SJSA1 (cell line): ENCODE measurements around the gene UGT1A6. TPM values are rescaled to one million over a fixed set of nuclear protein-coding genes. Genes with fewer than 3 reads are reported as not detected.
A peak's percentile ranks its signal among the peaks of the same experiment; 100 is the strongest.

Experiments
- DNase-seq, 2 experiments: peaks; one replicate each; pipeline ENCODE4 v3.0.0-alpha.2; 2015 to 2020; ENCODE audit warnings: low spot score in 2 of 2, low read depth in 1 of 2
- H3K27ac ChIP-seq: fragments of 250-450 bp; sonication (Bioruptor Pico); 2 replicates; pipeline ENCODE4 v1.5.1; 2020; ENCODE audit warnings: mild to moderate bottlenecking, moderate library complexity
- H3K27me3 ChIP-seq: fragments of 250-450 bp; sonication (Bioruptor Pico); replicated peaks from 2 replicates; pipeline ENCODE4 v1.5.1; 2020; ENCODE audit warnings: mild to moderate bottlenecking, moderate library complexity
- H3K36me3 ChIP-seq: fragments of 250-450 bp; sonication (Bioruptor Pico); 2 replicates; pipeline ENCODE4 v1.5.1; 2020; ENCODE audit warnings: mild to moderate bottlenecking
- H3K4me1 ChIP-seq: fragments of 250-450 bp; sonication (Bioruptor Pico); replicated peaks from 2 replicates; pipeline ENCODE4 v1.6.1; 2021; ENCODE audit warnings: mild to moderate bottlenecking
- H3K4me3 ChIP-seq: fragments of 250-450 bp; sonication (Bioruptor Pico); 2 replicates; pipeline ENCODE4 v1.5.1; 2020; ENCODE audit warnings: mild to moderate bottlenecking
- H3K9me3 ChIP-seq: fragments of 250-450 bp; sonication (Bioruptor Pico); replicated peaks from 2 replicates; pipeline ENCODE4 v1.5.1; 2020; ENCODE audit warnings: mild to moderate bottlenecking
- total RNA-seq: library from RNA; depleted of rRNA; stranded (reverse); fragments of >200 nt; shearing (Covaris generic); gene quantifications from 2 replicates; pipeline ENCODE4 v1.2.3, GENCODE V29; 2014

The UGT1A6 gene
- total RNA-seq, 1 experiment from 2014 or later: not detected

DNA sequence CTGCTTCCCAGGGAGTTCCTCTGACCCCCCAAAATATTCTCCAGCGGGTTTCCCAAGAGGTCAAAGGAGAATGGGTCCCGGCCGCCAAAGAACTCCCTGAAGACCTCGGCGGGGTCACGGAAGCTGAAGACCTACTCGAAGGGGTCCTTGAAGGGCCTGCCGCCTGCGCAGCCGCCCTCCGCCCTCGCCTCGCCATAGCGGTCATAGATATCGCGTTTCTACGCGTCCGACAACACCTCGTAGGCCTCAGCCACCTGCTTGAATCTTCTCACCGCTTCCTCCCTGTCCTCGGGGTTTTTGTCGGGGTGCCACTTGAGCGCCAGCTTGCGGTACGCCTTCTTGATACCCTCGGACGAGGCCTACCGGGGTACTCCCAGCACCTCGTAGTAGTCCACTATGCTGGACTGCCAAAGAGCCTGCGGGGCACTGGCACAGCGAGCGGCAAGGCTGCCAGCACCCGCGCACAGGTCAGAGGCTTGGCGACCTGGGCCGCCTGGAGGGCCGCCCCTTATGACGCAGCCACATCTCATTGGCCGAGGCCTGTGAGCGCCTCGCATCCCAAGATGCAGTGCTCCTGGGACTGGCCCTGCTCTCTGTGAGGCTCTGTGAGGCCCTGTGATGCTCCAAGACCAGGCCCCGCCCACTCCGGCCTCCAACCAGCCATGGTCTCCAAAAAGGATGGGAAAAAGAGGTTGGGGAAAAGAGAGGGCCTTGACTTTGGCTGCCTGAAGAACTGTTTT lies 62.4 kb downstream of the UGT1A6 start:
- Histone ChIP-seq H3K4me3 (no peak overlapping the region), H3K9me3 (peaks cover 3% of the 10 kb centered on the region; the same call in 1 of the 2 replicates), H3K4me1 (no peaks in the 10 kb centered on the region), H3K36me3 (no peaks in the 10 kb centered on the region), H3K27me3 (no peaks in the 10 kb centered on the region), H3K27ac (no peak overlapping the region)
- no peak for DNase-seq

DNA sequence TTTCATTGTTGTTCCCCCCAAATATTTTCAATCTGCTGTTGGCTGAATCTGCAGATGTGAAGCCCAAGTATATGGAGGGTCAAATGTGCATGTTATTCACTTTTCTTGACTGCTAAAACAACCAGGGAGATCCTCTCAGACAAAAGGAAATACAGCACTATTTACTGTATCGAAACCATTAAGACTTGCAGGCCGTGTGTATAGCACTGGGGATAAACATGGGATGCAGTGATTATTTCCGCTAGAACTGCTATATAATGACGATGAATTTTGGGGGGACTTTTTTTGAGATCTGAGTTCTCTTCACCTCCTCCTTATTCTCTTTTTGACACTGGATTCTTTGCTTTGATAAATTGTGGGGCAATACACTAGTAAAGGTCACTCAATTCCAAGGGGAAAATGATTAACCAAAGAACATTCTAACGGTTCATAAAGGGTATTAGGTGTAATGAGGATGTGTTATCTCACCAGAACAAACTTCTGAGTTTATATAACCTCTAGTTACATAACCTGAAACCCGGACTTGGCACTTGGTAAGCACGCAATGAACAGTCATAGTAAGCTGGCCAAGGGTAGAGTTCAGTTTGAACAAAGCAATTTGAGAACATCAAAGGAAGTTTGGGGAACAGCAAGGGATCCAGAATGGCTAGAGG lies 63.9 kb downstream of the UGT1A6 start:
- DNase-seq: no peak
- H3K9me3 ChIP-seq: peaks cover 3% of the 10 kb centered on the region; the same call in 1 of the 2 replicates
- H3K4me1 ChIP-seq: no peaks in the 10 kb centered on the region
- H3K4me3 ChIP-seq: no peak overlapping the region
- H3K36me3 ChIP-seq: no peaks in the 10 kb centered on the region
- H3K27ac ChIP-seq: no peak overlapping the region
- no peaks in the 10 kb centered on the region for H3K27me3 ChIP-seq

DNA sequence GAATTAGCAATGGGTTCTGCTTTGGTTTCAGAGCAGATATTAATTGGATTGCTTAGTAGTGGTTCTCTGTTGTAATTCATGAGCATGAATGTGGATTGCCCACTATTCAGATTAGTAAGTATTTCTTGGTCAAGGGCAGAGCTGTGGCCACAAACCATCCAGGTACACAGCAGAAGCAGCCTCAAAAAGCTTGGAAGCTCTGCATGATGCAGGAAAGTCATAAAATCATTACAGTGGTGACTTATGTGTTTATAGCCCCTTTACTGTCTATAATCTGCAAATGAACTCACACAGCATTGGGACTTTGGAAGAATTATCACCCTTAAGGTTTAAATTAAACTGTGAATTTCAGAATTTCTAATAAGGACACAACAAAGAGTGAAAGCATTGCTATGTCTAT lies 65.5 kb downstream of the UGT1A6 start:
- Histone ChIP-seq H3K4me1 (no peaks in the 10 kb centered on the region), H3K36me3 (no peaks in the 10 kb centered on the region), H3K9me3 (0 out of 2 replicates have a peak, but pooled peaks cover 3% of the 10 kb centered on the region), H3K4me3 (no peak overlapping the region), H3K27me3 (no peaks in the 10 kb centered on the region), H3K27ac (no peak overlapping the region)
- DNase-seq: no peak

DNA sequence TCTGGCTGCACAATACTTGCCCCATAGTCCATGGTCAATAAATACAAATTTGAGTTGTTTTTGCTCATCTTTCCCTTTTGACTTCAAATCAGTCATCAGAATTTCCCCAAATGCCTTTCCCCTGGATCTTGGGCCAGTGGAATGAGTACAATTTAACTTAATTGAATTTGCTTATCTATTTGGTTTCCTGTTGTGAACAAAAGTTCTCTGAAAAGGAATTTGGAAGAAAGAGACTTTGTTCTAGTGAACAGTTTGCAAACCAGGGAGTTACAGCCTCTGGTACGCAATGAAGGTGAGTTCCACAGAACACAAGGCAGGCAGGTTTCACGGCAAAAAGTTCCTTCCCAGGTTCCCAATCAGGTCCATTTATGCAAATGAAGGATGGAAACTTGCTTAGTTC lies 66.2 kb downstream of the UGT1A6 start:
- H3K4me1 ChIP-seq: peaks cover 2% of the 10 kb centered on the region
- H3K4me3 ChIP-seq: no peak overlapping the region
- H3K27ac ChIP-seq: no peak overlapping the region
- 0 out of 2 replicates have a peak, but pooled peaks cover 3% of the 10 kb centered on the region for H3K9me3 ChIP-seq
- no peaks in the 10 kb centered on the region for H3K27me3 ChIP-seq
- no peaks in the 10 kb centered on the region for H3K36me3 ChIP-seq
- DNase-seq: no peak

DNA sequence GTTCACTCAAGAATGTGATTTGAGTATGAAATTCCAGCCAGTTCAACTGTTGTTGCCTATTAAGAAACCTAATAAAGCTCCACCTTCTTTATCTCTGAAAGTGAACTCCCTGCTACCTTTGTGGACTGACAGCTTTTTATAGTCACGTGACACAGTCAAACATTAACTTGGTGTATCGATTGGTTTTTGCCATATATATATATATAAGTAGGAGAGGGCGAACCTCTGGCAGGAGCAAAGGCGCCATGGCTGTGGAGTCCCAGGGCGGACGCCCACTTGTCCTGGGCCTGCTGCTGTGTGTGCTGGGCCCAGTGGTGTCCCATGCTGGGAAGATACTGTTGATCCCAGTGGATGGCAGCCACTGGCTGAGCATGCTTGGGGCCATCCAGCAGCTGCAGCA lies 67.4 kb downstream of the UGT1A6 start, which contains the start of gene UGT1A1:
TSS of gene UGT1A1 (plus strand) at position 228 of the 400 bp plus-strand sequence. CDS start at position 246, 18 bp downstream.
- Histone ChIP-seq H3K9me3 (0 out of 2 replicates have a peak, but pooled peaks cover 3% of the 10 kb centered on the region), H3K4me1 (peaks cover 13% of the 10 kb centered on the region)
- no peak for DNase-seq

DNA sequence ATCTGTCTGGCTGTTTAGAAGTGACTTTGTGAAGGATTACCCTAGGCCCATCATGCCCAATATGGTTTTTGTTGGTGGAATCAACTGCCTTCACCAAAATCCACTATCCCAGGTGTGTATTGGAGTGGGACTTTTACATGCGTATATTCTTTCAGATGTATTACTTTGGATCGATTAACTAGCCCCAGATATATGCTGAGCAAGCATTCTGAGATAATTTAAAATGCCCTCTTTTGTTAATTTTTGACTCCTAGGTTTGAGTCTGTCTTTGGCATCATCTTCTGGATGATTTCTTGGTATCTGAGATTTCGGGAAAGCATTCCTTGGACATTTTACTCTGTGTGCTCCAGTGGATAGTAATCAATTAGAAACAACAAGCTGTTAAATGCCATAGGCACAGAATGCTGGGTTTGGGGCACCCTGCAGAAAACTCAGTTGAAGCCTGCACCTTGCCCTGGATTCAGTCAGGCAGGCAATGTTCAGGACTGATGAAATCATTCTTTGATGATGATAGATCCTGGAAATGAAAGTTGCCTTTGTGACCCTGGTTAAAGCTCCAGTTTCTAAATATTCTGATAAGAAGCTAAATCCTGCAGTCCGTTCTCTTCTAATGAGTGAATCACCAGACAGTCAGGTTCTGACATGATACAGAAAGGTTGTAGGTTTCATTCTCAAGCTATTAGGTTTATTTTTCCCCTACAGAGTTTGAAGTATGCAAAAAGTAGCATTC lies 68.5 kb downstream of the UGT1A6 start:
- no peak overlapping the region for H3K4me3 ChIP-seq
- DNase-seq: no peak
- no peaks in the 10 kb centered on the region for H3K36me3 ChIP-seq
- 0 out of 2 replicates have a peak, but pooled peaks cover 3% of the 10 kb centered on the region for H3K9me3 ChIP-seq
- no peak overlapping the region for H3K27ac ChIP-seq
- H3K27me3 ChIP-seq: no peaks in the 10 kb centered on the region
- peaks cover 13% of the 10 kb centered on the region for H3K4me1 ChIP-seq

More for the DNA sequence above, 67.4 kb downstream of the UGT1A6 start, which contains the start of gene UGT1A1:
- no peak within 1 kb of the TSS for H3K27ac ChIP-seq
- H3K27me3 ChIP-seq: no peaks in the 10 kb centered on the region
- no peaks in the 10 kb centered on the region for H3K36me3 ChIP-seq
- H3K4me3 ChIP-seq: no peak within 1 kb of the TSS

DNA sequence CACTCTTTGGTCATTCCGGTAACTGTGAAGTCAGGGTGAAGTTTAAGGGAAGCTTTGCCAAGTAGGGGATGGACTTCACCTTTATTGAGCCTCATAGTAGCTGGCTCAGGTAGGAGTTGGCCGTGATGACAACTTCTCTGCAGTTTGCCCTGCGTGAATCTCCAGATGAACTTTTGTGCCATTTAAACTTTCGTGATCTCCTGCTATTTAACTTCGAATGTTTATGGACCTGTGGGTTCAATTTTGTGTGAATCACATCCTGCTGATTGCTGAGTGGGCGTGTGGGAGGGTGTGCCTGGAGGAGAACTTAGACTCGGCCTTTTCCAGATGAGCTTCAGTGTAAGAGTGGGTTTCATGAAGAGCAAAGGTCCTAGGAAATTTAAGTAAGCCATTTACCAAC lies 71.6 kb downstream of the UGT1A6 start:
- Histone ChIP-seq H3K36me3 (no peaks in the 10 kb centered on the region), H3K27me3 (no peaks in the 10 kb centered on the region), H3K27ac (no peak overlapping the region), H3K4me1 (peaks cover 13% of the 10 kb centered on the region), H3K9me3 (no peaks in the 10 kb centered on the region; the same call in 1 of the 2 replicates), H3K4me3 (no peak overlapping the region)
- DNase-seq: peak in 1 of 2 experiments; percentile 37

DNA sequence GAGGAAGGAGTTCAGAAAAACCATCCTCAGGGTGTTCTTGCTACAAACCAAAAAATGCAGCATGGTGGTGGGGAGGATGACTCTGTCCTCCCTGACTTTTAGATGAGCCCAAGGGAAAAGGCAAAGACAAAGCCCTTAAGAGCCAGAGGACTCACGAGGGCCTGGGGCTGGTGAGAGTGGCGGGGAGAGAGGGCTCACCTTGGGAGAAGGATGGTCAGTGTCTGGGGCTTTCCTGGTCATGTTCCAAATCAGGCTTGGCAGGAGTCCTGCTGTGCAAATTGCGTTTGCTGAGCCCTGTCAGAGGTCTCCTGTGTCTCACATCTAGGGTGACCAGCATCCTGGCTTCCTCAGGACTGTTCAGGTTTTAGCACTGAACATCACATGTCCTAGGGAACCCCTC lies 72.1 kb downstream of the UGT1A6 start:
- Histone ChIP-seq H3K9me3 (no peaks in the 10 kb centered on the region; the same call in 1 of the 2 replicates), H3K36me3 (no peaks in the 10 kb centered on the region), H3K4me3 (no peak overlapping the region), H3K27ac (no peak overlapping the region), H3K27me3 (no peaks in the 10 kb centered on the region), H3K4me1 (peaks cover 13% of the 10 kb centered on the region)
- DNase-seq: no peak

DNA sequence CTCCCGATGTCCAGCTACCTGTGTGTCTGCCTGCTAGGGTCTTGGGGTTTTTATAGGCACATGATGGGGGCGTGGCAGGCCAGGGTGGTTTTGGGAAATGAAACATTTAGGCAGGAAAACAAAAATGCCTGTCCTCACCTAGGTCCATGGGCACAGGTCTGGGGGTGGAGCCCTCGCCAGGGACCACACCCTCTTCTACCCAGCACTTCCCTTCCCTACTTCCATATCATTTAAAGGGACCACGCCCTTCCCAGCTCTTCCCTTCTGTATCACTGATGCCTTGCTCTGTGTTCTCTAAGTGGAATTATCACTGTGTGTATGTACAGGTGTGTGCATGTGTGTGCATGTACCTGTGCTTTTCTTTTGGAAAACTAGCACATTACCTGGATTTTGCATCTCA lies 73.7 kb downstream of the UGT1A6 start:
- Histone ChIP-seq H3K9me3 (no peaks in the 10 kb centered on the region; the same call in 1 of the 2 replicates), H3K27ac (no peak overlapping the region), H3K27me3 (no peaks in the 10 kb centered on the region), H3K36me3 (no peaks in the 10 kb centered on the region), H3K4me3 (no peak overlapping the region), H3K4me1 (peaks cover 13% of the 10 kb centered on the region)
- no peak for DNase-seq

DNA sequence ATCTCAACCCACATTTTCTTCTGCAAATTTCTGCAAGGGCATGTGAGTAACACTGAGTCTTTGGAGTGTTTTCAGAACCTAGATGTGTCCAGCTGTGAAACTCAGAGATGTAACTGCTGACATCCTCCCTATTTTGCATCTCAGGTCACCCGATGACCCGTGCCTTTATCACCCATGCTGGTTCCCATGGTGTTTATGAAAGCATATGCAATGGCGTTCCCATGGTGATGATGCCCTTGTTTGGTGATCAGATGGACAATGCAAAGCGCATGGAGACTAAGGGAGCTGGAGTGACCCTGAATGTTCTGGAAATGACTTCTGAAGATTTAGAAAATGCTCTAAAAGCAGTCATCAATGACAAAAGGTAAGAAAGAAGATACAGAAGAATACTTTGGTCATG lies 75.4 kb downstream of the UGT1A6 start:
- H3K36me3 ChIP-seq: no peaks in the 10 kb centered on the region
- no peaks in the 10 kb centered on the region for H3K27me3 ChIP-seq
- DNase-seq: no peak
- peaks cover 13% of the 10 kb centered on the region for H3K4me1 ChIP-seq
- no peak overlapping the region for H3K4me3 ChIP-seq
- H3K27ac ChIP-seq: no peak overlapping the region
- no peaks in the 10 kb centered on the region; the same call in 1 of the 2 replicates for H3K9me3 ChIP-seq

DNA sequence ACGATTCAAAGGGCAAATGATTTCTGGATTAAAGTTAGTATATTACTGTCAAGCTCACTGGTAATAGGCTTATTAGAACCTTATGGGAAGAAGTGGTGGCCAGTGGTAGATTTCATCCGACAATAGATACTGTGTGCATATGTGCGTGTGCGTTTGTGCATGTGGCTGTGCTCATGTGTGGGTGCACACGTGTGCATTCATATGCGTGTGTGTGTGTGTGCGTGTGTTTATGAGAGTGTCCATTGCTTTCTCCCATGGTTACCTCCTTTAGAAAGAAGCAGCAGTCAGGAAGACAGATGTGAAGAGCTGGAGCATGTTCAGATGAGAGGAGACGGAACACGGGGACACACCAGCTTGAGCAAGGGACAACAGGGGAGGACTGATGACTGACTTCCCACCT lies 76.6 kb downstream of the UGT1A6 start:
- no peaks in the 10 kb centered on the region for H3K27me3 ChIP-seq
- no peak for DNase-seq
- no peak overlapping the region for H3K4me3 ChIP-seq

DNA sequence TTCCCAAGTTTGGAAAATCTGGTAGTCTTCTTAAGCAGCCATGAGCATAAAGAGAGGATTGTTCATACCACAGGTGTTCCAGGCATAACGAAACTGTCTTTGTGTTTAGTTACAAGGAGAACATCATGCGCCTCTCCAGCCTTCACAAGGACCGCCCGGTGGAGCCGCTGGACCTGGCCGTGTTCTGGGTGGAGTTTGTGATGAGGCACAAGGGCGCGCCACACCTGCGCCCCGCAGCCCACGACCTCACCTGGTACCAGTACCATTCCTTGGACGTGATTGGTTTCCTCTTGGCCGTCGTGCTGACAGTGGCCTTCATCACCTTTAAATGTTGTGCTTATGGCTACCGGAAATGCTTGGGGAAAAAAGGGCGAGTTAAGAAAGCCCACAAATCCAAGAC lies 79.5 kb downstream of the UGT1A6 start:
- Histone ChIP-seq H3K4me3 (no peak overlapping the region), H3K27ac (no peak overlapping the region), H3K9me3 (peaks cover 2% of the 10 kb centered on the region; the same call in 1 of the 2 replicates), H3K27me3 (no peaks in the 10 kb centered on the region), H3K36me3 (no peaks in the 10 kb centered on the region), H3K4me1 (no peaks in the 10 kb centered on the region)
- DNase-seq: no peak

More for the DNA sequence above, 76.6 kb downstream of the UGT1A6 start:
- Histone ChIP-seq H3K4me1 (peaks cover 6% of the 10 kb centered on the region), H3K36me3 (no peaks in the 10 kb centered on the region), H3K27ac (no peak overlapping the region), H3K9me3 (no peaks in the 10 kb centered on the region; the same call in 1 of the 2 replicates)

DNA sequence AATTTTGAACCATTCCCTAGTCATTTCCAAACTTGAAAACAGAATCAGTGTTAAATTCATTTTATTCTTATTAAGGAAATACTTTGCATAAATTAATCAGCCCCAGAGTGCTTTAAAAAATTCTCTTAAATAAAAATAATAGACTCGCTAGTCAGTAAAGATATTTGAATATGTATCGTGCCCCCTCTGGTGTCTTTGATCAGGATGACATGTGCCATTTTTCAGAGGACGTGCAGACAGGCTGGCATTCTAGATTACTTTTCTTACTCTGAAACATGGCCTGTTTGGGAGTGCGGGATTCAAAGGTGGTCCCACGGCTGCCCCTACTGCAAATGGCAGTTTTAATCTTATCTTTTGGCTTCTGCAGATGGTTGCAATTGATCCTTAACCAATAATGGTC lies 79.9 kb downstream of the UGT1A6 start:
- H3K36me3 ChIP-seq: no peaks in the 10 kb centered on the region
- H3K9me3 ChIP-seq: peaks cover 3% of the 10 kb centered on the region; the same call in 1 of the 2 replicates
- H3K27ac ChIP-seq: no peak overlapping the region
- H3K4me1 ChIP-seq: no peaks in the 10 kb centered on the region
- no peaks in the 10 kb centered on the region for H3K27me3 ChIP-seq
- DNase-seq: no peak
- no peak overlapping the region for H3K4me3 ChIP-seq
